HepG2 (cell line): Measurements from ENCODE around the gene MAGI1. TPM values are rescaled to one million over a fixed set of nuclear protein-coding genes. Genes with fewer than 3 reads are reported as not detected.

Experiments used
- ATAC-seq: fragments of 200-7000 bp; cut with Tn5 transposase; 3 replicates; pipeline ENCODE4 v1.9.1; 2020; ENCODE audit warnings: mild to moderate bottlenecking, moderate library complexity
- BruUV-seq: library from RNA; stranded (reverse); fragments of 400-500 nt; replicated peaks from 2 replicates; lab custom pipeline; 2021; lab: Mats Ljungman, UMichigan
- CTCF ChIA-PET: fragments of 300-600 bp; formaldehyde crosslinking; extraction: SDS; loops from one replicate; lab custom pipeline; 2021; ENCODE audit warnings: low total read pairs, inconsistent platforms, low intra/inter-chr PET ratio; lab: Yijun Ruan, JAX
- POLR2A ChIA-PET: fragments of 350-600 bp; sonication (Branson Sonifier 250); formaldehyde crosslinking; loops from one replicate; lab custom pipeline; 2020; ENCODE audit warnings: antibody characterized with exemption, inconsistent platforms; lab: Yijun Ruan, JAX
- DNase-seq: peaks from one replicate; pipeline ENCODE4 v3.0.0-alpha.2; 2015; ENCODE audit warnings: low spot score
- FAIRE-seq: peaks from 3 replicates; lab custom pipeline; 2011; peaks lifted over from hg19 to GRCh38; lab: Jason Lieb, UNC
- H2AFZ ChIP-seq: one replicate; pipeline ENCODE4 v1.6.1; 2011; ENCODE audit warnings: low read length, inconsistent platforms
- H3K27ac ChIP-seq: fragments of 300-600 bp; 3 replicates; pipeline ENCODE4 v1.8.0; 2011; ENCODE audit warnings: mixed run types, mild to moderate bottlenecking, mixed read lengths, low read length, inconsistent platforms; ENCODE audit not compliant: insufficient read depth; ENCODE audit errors: extremely low read length
- H3K27me3 ChIP-seq, 2 experiments: fragments of 200-600 bp in 1 of 2; 2 replicates in 1 of 2; 3 replicates in 1 of 2; pipeline versions ENCODE4 v1.6.0 to v1.8.0; 2011; ENCODE audit warnings: low read length in 2 of 2, mild to moderate bottlenecking in 2 of 2, moderate library complexity in 2 of 2, inconsistent platforms in 1 of 2; ENCODE audit not compliant: insufficient read depth in 2 of 2, control insufficient read depth in 1 of 2
- H3K36me3 ChIP-seq, 2 experiments: fragments of 200-600 bp in 1 of 2; replicated peaks in 1 of 2; 2 replicates in 1 of 2; 3 replicates in 1 of 2; pipeline versions ENCODE4 v1.5.1 to v1.8.0; 2011; ENCODE audit warnings: low read length in 2 of 2, inconsistent platforms in 1 of 2; ENCODE audit not compliant: insufficient read depth in 2 of 2, control insufficient read depth in 1 of 2
- H3K4me1 ChIP-seq: 2 replicates; pipeline ENCODE4 v1.5.1; 2012; ENCODE audit warnings: low read length, inconsistent platforms; ENCODE audit not compliant: insufficient read depth
- H3K4me2 ChIP-seq: 2 replicates; pipeline ENCODE4 v1.6.0; 2011; ENCODE audit warnings: low read depth, low read length, inconsistent platforms
- H3K4me3 ChIP-seq, 3 experiments: fragments of 200-600 bp in 1 of 3; sonication (generic), shearing (Covaris generic) in 1 of 3; replicated peaks in 1 of 3; 2 replicates each; pipeline ENCODE4 v1.5.1; 2011 to 2016; ENCODE audit warnings: low read length in 3 of 3, inconsistent platforms in 2 of 3, low read depth in 2 of 3, mild to moderate bottlenecking in 2 of 3, control low read depth in 1 of 3, mixed read lengths in 1 of 3; ENCODE audit not compliant: insufficient read depth in 1 of 3
- H3K79me2 ChIP-seq: one replicate; pipeline ENCODE4 v1.6.1; 2011; ENCODE audit warnings: low read length, inconsistent platforms; ENCODE audit not compliant: insufficient read depth
- H3K9ac ChIP-seq: 2 replicates; pipeline ENCODE4 v1.6.0; 2011; ENCODE audit warnings: mild to moderate bottlenecking, low read depth, low read length, inconsistent platforms; ENCODE audit not compliant: insufficient read depth
- H3K9me3 ChIP-seq: 2 replicates; pipeline ENCODE4 v1.5.1; 2012; ENCODE audit warnings: mild to moderate bottlenecking, low read length
- H4K20me1 ChIP-seq: 2 replicates; pipeline ENCODE4 v1.6.0; 2011; ENCODE audit warnings: inconsistent platforms, mild to moderate bottlenecking, low read length, moderate library complexity; ENCODE audit not compliant: insufficient read depth
- DBP ChIP-seq: sonication (generic); formaldehyde crosslinking; IDR thresholded peaks from 2 replicates; pipeline ENCODE4 v1.4.0; 2020; ENCODE audit warnings: missing genetic modification reagents; ENCODE audit errors: not compliant biosample characterization
- MAFF ChIP-seq: IDR thresholded peaks from 2 replicates; pipeline ENCODE4 v1.6.1; 2011; ENCODE audit warnings: low read depth, low read length, improper control_type of control experiment
- MAFK ChIP-seq, 2 experiments: IDR thresholded peaks in 1 of 2; conservative IDR thresholded peaks in 1 of 2; 2 replicates each; pipeline ENCODE4 v1.6.1; 2011; ENCODE audit warnings: improper control_type of control experiment in 2 of 2, low read length in 2 of 2
- THAP11 ChIP-seq: IDR thresholded peaks from 2 replicates; pipeline ENCODE4 v1.6.1; 2016; ENCODE audit warnings: missing biosample characterization, missing genetic modification reagents
- ZNF543 ChIP-seq: sonication (generic); formaldehyde crosslinking; IDR thresholded peaks from 2 replicates; pipeline ENCODE4 v1.4.0; 2020; ENCODE audit warnings: mild to moderate bottlenecking, missing genetic modification reagents
- WGBS: methylation state at CpG from one replicate; pipeline ENCODE4 v1.1.6; 2017; ENCODE audit warnings: low lambda C conversion rate; 5-methylcytosine and 5-hydroxymethylcytosine counted together
- in situ Hi-C: cut with HindIII; loops from 2 replicates; pipeline ENCODE4 v1.10.0; 2017; ENCODE audit warnings: low pct_unique_long_range_greater_than_20kb; ENCODE audit not compliant: extremely low pct_ligation_motif_present
- intact Hi-C: fragments of 100-400 bp; cut with micrococcal nuclease; formaldehyde crosslinking; loops from one replicate; pipeline ENCODE4 v1.10.0; 2022; ENCODE audit not compliant: unreplicated experiment
- polyA plus RNA-seq, 8 experiments: library from polyadenylated mRNA; depleted of rRNA in 3 of 8; stranded (reverse) in 7 of 8; unstranded in 1 of 8; fragments of >200 nt; fragmentation: Illumina TruSeq in 4 of 8; extraction: Trizol in 4 of 8; gene quantifications; 2 replicates each; pipeline versions ENCODE4 v1.2.1 to v1.2.3, GENCODE V29; 2011 to 2016; ENCODE audit warnings: low read depth in 4 of 8, missing spikeins in 1 of 8, mixed read lengths in 1 of 8; ENCODE audit not compliant: insufficient read depth in 1 of 8
- total RNA-seq, 5 experiments: library from RNA; depleted of rRNA; stranded (reverse); fragments of >200 nt; fragmentation: Illumina TruSeq; extraction: Trizol; gene quantifications; 2 replicates each; pipeline ENCODE4 v1.2.3, GENCODE V29; 2016; ENCODE audit warnings: low read depth in 1 of 5

The MAGI1 gene
- total and polyA plus RNA-seq, 2 of the 13 experiments (the other 11 are each of a cell fraction or from before 2014, with no cell fraction given), result 22.2 to 26.0 TPM

- no peaks in the 10 kb centered on the region for H3K79me2 ChIP-seq
- peaks cover 8% of the 10 kb centered on the region for H4K20me1 ChIP-seq
- ChIA-PET CTCF (no interaction called here), POLR2A (no interaction called here)
- BruUV-seq, result no TSS peak
- in situ Hi-C loops, result no loop called here
- no peaks in the 10 kb centered on the region; a peak in 1 of 5 replicates for H3K36me3 ChIP-seq
- intact Hi-C loops, result no loop called here
- H3K9ac ChIP-seq, result no peak overlapping the region
- FAIRE-seq (no peak), ATAC-seq (no peak), DNase-seq (no peak)
- H3K4me2 ChIP-seq, result no peak overlapping the region
- no peak overlapping the region for H3K4me3 ChIP-seq
- H3K9me3 ChIP-seq, result no peaks in the 10 kb centered on the region
- no peak overlapping the region for H2AFZ ChIP-seq
- H3K27me3 ChIP-seq, result no peaks in the 10 kb centered on the region
- no peak overlapping the region for H3K27ac ChIP-seq
- H3K4me1 ChIP-seq, result no peaks in the 10 kb centered on the region
- peak; percentile 82 to 93; a peak in 3 of 4 replicates for TF ChIP-seq MAFK (conservative IDR thresholded peaks at IDR 0.05 in 1 of 2, IDR thresholded peaks at IDR 0.05 in 1 of 2; ENCODE audit: low read length in 2 of 2)
- TF ChIP-seq MAFF, result peak; percentile 90
- no peak for TF ChIP-seq ZNF543 (CRISPR knock-in tag)
- whole genome bisulfite sequencing, result 97% methylated on average over 2 of the region's 2 CpGs
Observed at GRCh38 chr3:65703820-65704219, 334.9 kb downstream of the MAGI1 start.

- Histone ChIP-seq H3K4me1 (no peaks in the 10 kb centered on the region), H3K9me3 (no peaks in the 10 kb centered on the region), H3K4me2 (no peak overlapping the region), H3K27ac (no peak overlapping the region), H2AFZ (no peak overlapping the region), H4K20me1 (peaks cover 8% of the 10 kb centered on the region), H3K9ac (no peak overlapping the region), H3K4me3 (no peak overlapping the region), H3K27me3 (no peaks in the 10 kb centered on the region), H3K36me3 (no peaks in the 10 kb centered on the region; a peak in 1 of 5 replicates), H3K79me2 (no peaks in the 10 kb centered on the region)
- in situ Hi-C loops (no loop called here), intact Hi-C loops (no loop called here)
- ChIA-PET CTCF (no interaction called here), POLR2A (no interaction called here)
- no peak for ATAC-seq
- no peak for TF ChIP-seq THAP11 (CRISPR knock-in tag)
- TF ChIP-seq DBP (CRISPR knock-in tag), result no peak
- no peak for DNase-seq
- no peak for FAIRE-seq
- no TSS peak for BruUV-seq
- WGBS, result 96% methylated on average over 5 of the region's 5 CpGs
Observed at GRCh38 chr3:65703026-65703425, 335.7 kb downstream of the MAGI1 start.
